OCI-LY3 (cell line): ENCODE data around the gene RAD51B.

Experiments used
- EZH2phosphoT487 ChIP-seq: fragments of 200-600 bp; shearing (Covaris generic); IDR thresholded peaks from 2 replicates; pipeline ENCODE4 v1.6.1; 2018; ENCODE audit warnings: antibody characterized with exemption, mixed run types, low read depth
- TF ChIP-seq, protein P1 (sequence below): fragments of 200-600, 300-600 bp; sonication (generic); IDR thresholded peaks from 2 replicates; pipeline ENCODE4 v1.5.1; 2014; ENCODE audit warnings: antibody characterized with exemption, low read length, low read depth

DNA sequence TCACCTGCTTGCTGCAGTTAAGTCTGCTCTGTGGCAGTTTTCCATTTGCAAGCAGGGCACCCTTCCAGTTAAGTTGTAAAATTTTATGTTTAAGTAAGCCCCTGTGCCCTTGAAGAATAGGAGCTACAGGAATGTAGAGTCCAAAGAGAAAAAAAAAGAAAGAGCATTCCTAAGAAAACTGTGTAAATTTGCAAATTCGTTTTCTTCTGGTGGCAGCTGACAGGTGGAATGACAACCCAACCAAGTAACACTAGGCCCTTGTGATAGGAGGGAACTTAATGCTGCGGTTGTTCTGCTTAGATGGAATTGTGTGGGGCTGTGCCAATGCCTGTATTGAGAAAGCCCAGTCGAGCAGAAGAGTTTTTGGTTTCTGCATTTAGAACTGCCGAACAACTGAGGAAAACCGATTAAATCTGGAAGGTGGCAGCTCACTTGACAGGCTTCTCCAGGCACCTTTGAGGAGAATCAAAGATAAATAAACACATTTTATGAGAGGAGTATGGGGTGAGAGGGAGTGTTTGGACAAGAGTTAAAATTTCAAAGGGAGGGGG, 280.0 kb downstream of the RAD51B start:
- TF ChIP-seq, protein P1, sequence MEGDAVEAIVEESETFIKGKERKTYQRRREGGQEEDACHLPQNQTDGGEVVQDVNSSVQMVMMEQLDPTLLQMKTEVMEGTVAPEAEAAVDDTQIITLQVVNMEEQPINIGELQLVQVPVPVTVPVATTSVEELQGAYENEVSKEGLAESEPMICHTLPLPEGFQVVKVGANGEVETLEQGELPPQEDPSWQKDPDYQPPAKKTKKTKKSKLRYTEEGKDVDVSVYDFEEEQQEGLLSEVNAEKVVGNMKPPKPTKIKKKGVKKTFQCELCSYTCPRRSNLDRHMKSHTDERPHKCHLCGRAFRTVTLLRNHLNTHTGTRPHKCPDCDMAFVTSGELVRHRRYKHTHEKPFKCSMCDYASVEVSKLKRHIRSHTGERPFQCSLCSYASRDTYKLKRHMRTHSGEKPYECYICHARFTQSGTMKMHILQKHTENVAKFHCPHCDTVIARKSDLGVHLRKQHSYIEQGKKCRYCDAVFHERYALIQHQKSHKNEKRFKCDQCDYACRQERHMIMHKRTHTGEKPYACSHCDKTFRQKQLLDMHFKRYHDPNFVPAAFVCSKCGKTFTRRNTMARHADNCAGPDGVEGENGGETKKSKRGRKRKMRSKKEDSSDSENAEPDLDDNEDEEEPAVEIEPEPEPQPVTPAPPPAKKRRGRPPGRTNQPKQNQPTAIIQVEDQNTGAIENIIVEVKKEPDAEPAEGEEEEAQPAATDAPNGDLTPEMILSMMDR: no peak
- no peak for TF ChIP-seq EZH2phosphoT487
